ENCODE data around the gene PCP4. TPM values are rescaled to one million over a fixed set of nuclear protein-coding genes. Genes with fewer than 3 reads are reported as not detected.

Gene PCP4
- total and polyA plus RNA-seq, 2 donors (not counting 3 experiments of a cell fraction or from before 2014, with no cell fraction given), result not detected

DNA sequence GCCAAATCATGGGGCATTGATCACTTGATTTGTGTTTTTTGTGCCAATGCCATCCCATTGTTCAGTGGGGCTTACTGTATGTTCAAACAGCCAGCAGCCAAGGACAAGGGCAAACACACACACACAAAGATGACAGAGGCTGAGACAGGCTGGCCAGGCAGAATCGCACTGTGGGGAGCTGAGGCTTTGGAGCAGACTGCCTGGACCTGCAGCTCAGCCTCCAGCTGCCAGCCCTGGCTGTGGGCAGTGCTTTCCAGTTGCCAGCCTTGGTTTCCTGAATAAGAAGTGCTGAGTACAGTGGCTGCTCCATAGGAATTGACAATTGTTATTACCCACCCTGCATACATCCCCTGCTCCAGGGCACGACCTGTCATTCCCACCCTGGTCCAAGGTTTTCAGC lies 16.9 kb upstream of the PCP4 start:
- Histone ChIP-seq H3K27ac (ENCODE audit: insufficient read depth, low read depth, low read length) (no peak overlapping the region), H3K36me3 (ENCODE audit: control insufficient read depth in 2 of 2, extremely low read depth in 1 of 2, insufficient read depth in 2 of 2, low read length in 2 of 2) (no peaks in the 10 kb centered on the region), H3K4me2 (ENCODE audit: insufficient read depth, low read length) (no peak overlapping the region), H3K9ac (replicated peaks; ENCODE audit: extremely low read depth, insufficient read depth, low read length) (no peak overlapping the region), H4K20me1 (replicated peaks; ENCODE audit: control insufficient read depth, extremely low read depth, insufficient read depth, low read length) (no peaks in the 10 kb centered on the region), H3K4me3 (replicated peaks in 1 of 3; ENCODE audit: insufficient read depth in 1 of 3, low read depth in 1 of 3, low read length in 3 of 3) (no peak overlapping the region), H3K4me1 (ENCODE audit: control insufficient read depth, extremely low read depth, insufficient read depth, low read length) (no peaks in the 10 kb centered on the region), H2AFZ (ENCODE audit: low read depth, low read length) (no peak overlapping the region), H3K79me2 (ENCODE audit: control insufficient read depth, insufficient read depth, low read length) (no peaks in the 10 kb centered on the region), H3K27me3 (ENCODE audit: control insufficient read depth in 2 of 2, insufficient read depth in 2 of 2, low read length in 2 of 2) (no peaks in the 10 kb centered on the region), H3K9me3 (replicated peaks; ENCODE audit: control insufficient read depth, insufficient read depth, low read length) (peaks cover 10% of the 10 kb centered on the region), H3K9me1 (replicated peaks; ENCODE audit: control insufficient read depth, extremely low read depth, insufficient read depth, low read length) (no peaks in the 10 kb centered on the region)
- ChIA-PET CTCF (no interaction called here), POLR2A (no interaction called here)
- BruUV-seq (replicated peaks), result no TSS peak
- no peak for TF ChIP-seq JUN (IDR thresholded peaks at IDR 0.05; ENCODE audit: borderline replicate concordance, insufficient read depth, insufficient read length, low read depth)
- no peak for TF ChIP-seq POLR2AphosphoS5 (IDR thresholded peaks at IDR 0.05; ENCODE audit: insufficient read depth, low read depth, low read length)
- TF ChIP-seq EZH2 (IDR thresholded peaks at IDR 0.05; ENCODE audit: borderline replicate concordance, low read depth, low read length, severe bottlenecking), result no peak
- TF ChIP-seq MYC (IDR thresholded peaks at IDR 0.05; ENCODE audit: low read depth, low read length), result no peak
- TF ChIP-seq, protein P1, sequence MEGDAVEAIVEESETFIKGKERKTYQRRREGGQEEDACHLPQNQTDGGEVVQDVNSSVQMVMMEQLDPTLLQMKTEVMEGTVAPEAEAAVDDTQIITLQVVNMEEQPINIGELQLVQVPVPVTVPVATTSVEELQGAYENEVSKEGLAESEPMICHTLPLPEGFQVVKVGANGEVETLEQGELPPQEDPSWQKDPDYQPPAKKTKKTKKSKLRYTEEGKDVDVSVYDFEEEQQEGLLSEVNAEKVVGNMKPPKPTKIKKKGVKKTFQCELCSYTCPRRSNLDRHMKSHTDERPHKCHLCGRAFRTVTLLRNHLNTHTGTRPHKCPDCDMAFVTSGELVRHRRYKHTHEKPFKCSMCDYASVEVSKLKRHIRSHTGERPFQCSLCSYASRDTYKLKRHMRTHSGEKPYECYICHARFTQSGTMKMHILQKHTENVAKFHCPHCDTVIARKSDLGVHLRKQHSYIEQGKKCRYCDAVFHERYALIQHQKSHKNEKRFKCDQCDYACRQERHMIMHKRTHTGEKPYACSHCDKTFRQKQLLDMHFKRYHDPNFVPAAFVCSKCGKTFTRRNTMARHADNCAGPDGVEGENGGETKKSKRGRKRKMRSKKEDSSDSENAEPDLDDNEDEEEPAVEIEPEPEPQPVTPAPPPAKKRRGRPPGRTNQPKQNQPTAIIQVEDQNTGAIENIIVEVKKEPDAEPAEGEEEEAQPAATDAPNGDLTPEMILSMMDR (IDR thresholded peaks at IDR 0.05; ENCODE audit: extremely low read depth in 1 of 2, insufficient read depth in 1 of 2, low read depth in 1 of 2, low read length in 2 of 2), result no peak
- no peak for TF ChIP-seq FOS (IDR thresholded peaks at IDR 0.05; ENCODE audit: borderline replicate concordance, insufficient read depth, low read length)
- TF ChIP-seq GATA2 (IDR thresholded peaks at IDR 0.05; ENCODE audit: insufficient read depth, insufficient read length, low read depth, low read length), result no peak
- TF ChIP-seq POLR2A (IDR thresholded peaks at IDR 0.05; ENCODE audit: low read depth, low read length), result no peak
- TF ChIP-seq, protein P2, sequence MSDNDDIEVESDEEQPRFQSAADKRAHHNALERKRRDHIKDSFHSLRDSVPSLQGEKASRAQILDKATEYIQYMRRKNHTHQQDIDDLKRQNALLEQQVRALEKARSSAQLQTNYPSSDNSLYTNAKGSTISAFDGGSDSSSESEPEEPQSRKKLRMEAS (IDR thresholded peaks at IDR 0.05; ENCODE audit: insufficient read depth, insufficient read length), result no peak
- FAIRE-seq (no peak), DNase-seq (ENCODE audit: low read depth, low spot score) (no peak)
- dilution Hi-C loops (cut with MboI; ENCODE audit: extremely low pct_ligation_motif_present, low sequenced_read_pairs) (no loop called here), intact Hi-C loops (cut with micrococcal nuclease) (no loop called here)

Measured in endothelial cell of umbilical vein (primary cell).